GM08714 (cell line): Measurements from ENCODE around the gene KIAA1217.

Experiments
- H3K4me3 ChIP-seq: fragments of 200-500 bp; sonication (Bioruptor generic); 2 replicates; pipeline ENCODE4 v1.5.1; 2014; ENCODE audit warnings: mild to moderate bottlenecking, low read length, inconsistent platforms
- ZNF274 ChIP-seq: IDR thresholded peaks from 2 replicates; pipeline ENCODE4 v1.6.1; 2012; ENCODE audit warnings: mild to moderate bottlenecking, low read depth, low read length

Gene KIAA1217

GRCh38 chr10:24208661-24209431 is at the start of gene KIAA1217:
KIAA1217 (plus strand) TSS chr10:24209138; CDS start chr10:24209194, 56 bp downstream.
- peak within 1 kb of the TSS; percentile 64 for H3K4me3 ChIP-seq

GRCh38 chr10:24162206-24162985 is 46.5 kb upstream of the KIAA1217 start:
- no peak for TF ChIP-seq ZNF274
- H3K4me3 ChIP-seq: no peak overlapping the region

More at GRCh38 chr10:24208661-24209431, at the start of gene KIAA1217:
- TF ChIP-seq ZNF274: no peak

- no peak for TF ChIP-seq ZNF274
- H3K4me3 ChIP-seq: no peak overlapping the region
Measured at GRCh38 chr10:24163485-24163884, 45.5 kb upstream of the KIAA1217 start.

GRCh38 chr10:24168258-24169170 is 40.4 kb upstream of the KIAA1217 start:
- TF ChIP-seq ZNF274: no peak

GRCh38 chr10:24170199-24170598 is 38.7 kb upstream of the KIAA1217 start:
- TF ChIP-seq ZNF274: no peak
- no peak overlapping the region for H3K4me3 ChIP-seq

More at GRCh38 chr10:24168258-24169170, 40.4 kb upstream of the KIAA1217 start:
- H3K4me3 ChIP-seq: no peak overlapping the region

GRCh38 chr10:24172909-24173308 is 36.0 kb upstream of the KIAA1217 start:
- TF ChIP-seq ZNF274: no peak
- no peak overlapping the region for H3K4me3 ChIP-seq

- H3K4me3 ChIP-seq: no peak overlapping the region
- TF ChIP-seq ZNF274: no peak
Measured at GRCh38 chr10:24174014-24174413, 34.9 kb upstream of the KIAA1217 start.

- no peak overlapping the region for H3K4me3 ChIP-seq
- TF ChIP-seq ZNF274: no peak
Measured at GRCh38 chr10:24176658-24177057, 32.3 kb upstream of the KIAA1217 start.

- no peak overlapping the region for H3K4me3 ChIP-seq
- no peak for TF ChIP-seq ZNF274
Measured at GRCh38 chr10:24177636-24178035, 31.3 kb upstream of the KIAA1217 start.

GRCh38 chr10:24180891-24181290 is 28.0 kb upstream of the KIAA1217 start:
- TF ChIP-seq ZNF274: no peak
- no peak overlapping the region for H3K4me3 ChIP-seq

GRCh38 chr10:24184455-24184854 is 24.5 kb upstream of the KIAA1217 start:
- no peak for TF ChIP-seq ZNF274
- H3K4me3 ChIP-seq: no peak overlapping the region

- H3K4me3 ChIP-seq: no peak overlapping the region
- TF ChIP-seq ZNF274: no peak
Measured at GRCh38 chr10:24193330-24193729, 15.6 kb upstream of the KIAA1217 start.

- no peak for TF ChIP-seq ZNF274
- H3K4me3 ChIP-seq: no peak overlapping the region
Measured at GRCh38 chr10:24197263-24197662, 11.7 kb upstream of the KIAA1217 start.
